Ramos (cell line): ENCODE results near the gene ID4.
"Not testable (repeated sequence)": the region's sequence is repeated elsewhere in the genome, so short reads cannot be mapped to it uniquely, and the experiment has no call there.

Source experiments
- in situ Hi-C: fragments of 300-500 bp; cut with MboI; formaldehyde crosslinking; loops from one replicate; pipeline ENCODE4 v1.14.3; 2022; ENCODE audit warnings: low sequenced_read_pairs; ENCODE audit not compliant: unreplicated experiment

Gene ID4

DNA sequence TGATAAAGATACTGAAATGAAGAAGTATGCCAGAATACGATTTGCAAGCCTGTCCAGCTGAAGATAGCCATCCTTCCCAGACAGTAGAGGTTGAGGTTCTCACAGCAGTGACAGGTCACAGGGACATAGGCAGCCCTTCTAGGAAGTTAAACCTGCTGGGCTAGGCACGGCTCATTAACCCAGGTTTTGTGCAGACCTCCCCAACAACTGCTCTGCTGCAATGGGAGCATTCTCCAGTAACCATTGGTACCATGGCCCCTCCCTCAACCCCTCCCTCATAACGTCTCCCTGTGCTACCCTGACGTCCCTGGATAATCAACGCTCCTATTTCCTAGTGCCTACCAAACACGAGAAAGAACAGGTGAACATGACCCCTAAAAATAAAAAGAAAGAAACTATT lies 15.8 kb downstream of the ID4 start:
- in situ Hi-C loops, result no loop called here

GRCh38 chr6:19854421-19855015 lies 17.3 kb downstream of the ID4 start:
- in situ Hi-C loops, result not testable (repeated sequence)

- in situ Hi-C loops, result no loop called here
Measured at GRCh38 chr6:19855536-19855935, 18.4 kb downstream of the ID4 start.

- in situ Hi-C loops, result no loop called here
Measured at GRCh38 chr6:19857139-19857538, 20.0 kb downstream of the ID4 start.

DNA sequence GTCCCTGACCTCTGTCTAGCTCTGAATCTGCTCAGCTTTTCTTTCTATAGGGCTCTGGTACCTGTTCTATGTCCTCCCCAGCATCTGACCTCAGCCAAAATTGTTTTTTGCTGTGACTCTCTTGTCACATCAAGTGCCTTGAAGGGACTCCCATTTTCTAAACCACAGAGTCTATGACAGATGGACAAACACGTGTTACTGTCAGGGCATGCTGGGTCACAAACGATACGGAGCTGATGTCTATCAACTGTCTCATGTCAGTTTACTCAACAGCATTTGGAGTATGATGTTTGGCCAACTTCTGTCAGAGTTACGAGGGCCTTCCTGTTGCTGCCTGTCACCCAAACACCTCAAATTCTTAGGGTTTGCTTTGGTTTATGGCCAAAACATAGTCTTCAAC lies 20.5 kb downstream of the ID4 start:
- in situ Hi-C loops, result no loop called here

GRCh38 chr6:19860235-19860877 lies 23.2 kb downstream of the ID4 start:
- in situ Hi-C loops, result no loop called here

DNA sequence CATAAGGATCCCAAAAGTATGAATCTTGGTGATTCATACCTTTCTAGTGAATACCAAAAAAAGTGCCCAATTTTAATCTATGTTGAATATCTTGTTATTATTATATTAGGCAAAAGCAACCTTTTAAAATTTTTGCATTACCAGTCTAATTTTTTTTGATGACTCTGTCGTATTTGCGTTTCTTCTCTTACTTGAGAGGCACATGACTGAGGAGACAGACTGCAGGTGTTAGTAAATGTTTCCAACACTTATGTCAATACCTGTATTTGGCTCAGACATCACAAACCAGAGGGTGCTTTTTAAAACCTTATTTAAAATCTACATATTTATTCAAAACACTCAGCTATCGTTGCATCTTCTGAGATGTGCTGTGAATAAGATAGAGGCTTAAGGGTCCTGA lies 27.1 kb downstream of the ID4 start:
- in situ Hi-C loops, result no loop called here

GRCh38 chr6:19865178-19865577 lies 28.0 kb downstream of the ID4 start:
- in situ Hi-C loops, result no loop called here

- in situ Hi-C loops, result no loop called here
Measured at GRCh38 chr6:19866173-19866984, 29.2 kb downstream of the ID4 start.

- in situ Hi-C loops, result no loop called here
Measured at GRCh38 chr6:19866985-19867627, 29.9 kb downstream of the ID4 start.

GRCh38 chr6:19869464-19869863 lies 32.3 kb downstream of the ID4 start:
- in situ Hi-C loops, result no loop called here

DNA sequence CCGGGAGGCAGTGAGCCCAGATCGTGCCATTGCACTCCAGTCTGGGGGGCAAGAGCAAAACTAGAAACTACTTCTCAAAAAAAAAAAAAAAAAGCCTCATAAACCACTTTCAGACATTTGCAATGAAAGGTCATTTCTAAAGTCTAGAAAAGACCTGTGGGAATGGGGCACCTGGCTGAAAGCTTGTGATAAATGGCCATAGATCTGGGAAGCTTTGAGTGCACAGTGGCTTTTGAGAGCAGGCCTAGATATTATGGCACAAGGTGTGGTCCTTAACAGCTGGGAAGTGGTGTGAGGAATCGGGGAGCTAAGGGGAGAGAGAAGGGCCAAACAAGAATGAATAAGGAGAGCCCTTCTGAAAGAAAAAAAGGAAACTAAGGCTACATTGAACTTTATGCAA lies 33.2 kb downstream of the ID4 start:
- in situ Hi-C loops, result no loop called here

GRCh38 chr6:19873031-19873430 lies 35.9 kb downstream of the ID4 start:
- in situ Hi-C loops, result no loop called here

- in situ Hi-C loops, result loop anchor here (25.0 kb wide), 1 partner anchor 889 kb away; no protein-coding TSS in a partner anchor
Measured at GRCh38 chr6:19876672-19877071, 39.5 kb downstream of the ID4 start.

GRCh38 chr6:19879663-19880062 lies 42.5 kb downstream of the ID4 start:
- in situ Hi-C loops, result loop anchor here (25.0 kb wide), 1 partner anchor 892 kb away; no protein-coding TSS in a partner anchor

DNA sequence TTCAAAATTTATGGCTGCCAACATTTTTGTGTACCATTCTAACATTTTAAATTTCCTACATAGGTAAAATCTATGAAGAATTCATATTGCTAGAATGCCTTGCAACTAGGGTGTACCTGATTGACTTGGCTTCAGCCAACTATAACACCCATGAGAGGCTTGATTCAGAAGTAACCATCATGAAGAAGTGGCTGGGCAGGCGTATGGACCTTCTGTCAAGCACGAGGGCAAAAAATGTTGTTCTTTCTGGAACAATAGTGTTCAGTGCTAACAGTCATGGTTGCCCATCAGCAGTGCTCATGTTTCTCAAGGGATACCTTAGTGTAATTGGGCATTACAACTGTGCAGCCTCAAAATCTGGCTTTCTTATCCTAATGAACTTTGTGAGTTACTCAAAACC lies 42.9 kb downstream of the ID4 start:
- in situ Hi-C loops, result loop anchor here (25.0 kb wide), 1 partner anchor 893 kb away; no protein-coding TSS in a partner anchor

DNA sequence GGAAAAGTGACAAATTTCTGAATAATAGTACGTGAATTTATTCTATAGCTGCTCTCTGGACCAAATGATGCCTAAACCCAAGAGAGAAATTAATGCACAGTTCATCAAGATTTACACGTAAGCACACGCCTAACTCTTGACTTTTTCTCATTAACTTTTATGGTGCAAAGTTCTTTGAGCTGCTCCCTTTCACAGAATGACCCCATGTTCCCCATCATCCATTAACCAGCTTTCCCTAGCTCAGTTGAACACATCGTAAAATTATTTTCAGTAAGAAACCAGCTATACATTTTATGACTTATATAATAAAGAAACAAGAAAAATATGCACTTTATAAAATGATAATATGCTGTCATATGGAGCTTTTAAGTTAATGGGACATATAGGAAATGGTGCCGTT lies 54.3 kb downstream of the ID4 start:
- in situ Hi-C loops, result loop anchor here (25.0 kb wide), 1 partner anchor 904 kb away; no protein-coding TSS in a partner anchor
